H1 (cell line): Measurements from ENCODE around the gene ZNF385B. TPM values are rescaled to one million over a fixed set of nuclear protein-coding genes. Genes with fewer than 3 reads are reported as not detected.

Source experiments
- CTCF ChIA-PET: fragments of 300-600 bp; sonication (Branson Sonifier 250); formaldehyde crosslinking; loops from one replicate; lab custom pipeline; 2021; ENCODE audit not compliant: partially characterized antibody; lab: Charles Lee
- POLR2A ChIA-PET: fragments of 300-600 bp; sonication (Branson Sonifier 250); formaldehyde crosslinking; loops from one replicate; lab custom pipeline; 2021; ENCODE audit warnings: inconsistent platforms; ENCODE audit not compliant: partially characterized antibody; lab: Charles Lee
- DNase-seq, 2 experiments: peaks; one replicate each; pipeline versions ENCODE4 v3.0.0 to v3.0.0-alpha.2; 2010 to 2022; ENCODE audit warnings: low spot score in 2 of 2, low read depth in 1 of 2, mixed read lengths in 1 of 2
- FAIRE-seq: peaks from 2 replicates; lab custom pipeline; 2011; peaks lifted over from hg19 to GRCh38; lab: Jason Lieb, UNC
- H2AFZ ChIP-seq: 2 replicates; pipeline ENCODE4 v1.8.1; 2012; ENCODE audit warnings: low read length, inconsistent platforms
- H2AK5ac ChIP-seq: 2 replicates; pipeline ENCODE4 v1.6.1; 2013; ENCODE audit warnings: low read depth, low read length
- H2BK120ac ChIP-seq: replicated peaks from 2 replicates; pipeline ENCODE3; 2013; ENCODE audit warnings: low read depth, low read length, inconsistent platforms
- H2BK12ac ChIP-seq: 2 replicates; pipeline ENCODE4 v1.6.1; 2013; ENCODE audit warnings: low read depth, low read length
- H2BK15ac ChIP-seq: 2 replicates; pipeline ENCODE4 v1.6.1; 2013; ENCODE audit warnings: low read length
- H2BK20ac ChIP-seq: 2 replicates; pipeline ENCODE4 v1.6.1; 2013; ENCODE audit warnings: low read length
- H2BK5ac ChIP-seq: 2 replicates; pipeline ENCODE4 v1.6.1; 2013; ENCODE audit warnings: low read depth, low read length
- H3K14ac ChIP-seq: 2 replicates; pipeline ENCODE4 v1.6.1; 2013; ENCODE audit warnings: inconsistent platforms; ENCODE audit not compliant: insufficient read length
- H3K18ac ChIP-seq: 2 replicates; pipeline ENCODE4 v1.6.1; 2013; ENCODE audit warnings: low read length; ENCODE audit errors: extremely low read depth
- H3K23ac ChIP-seq: 2 replicates; pipeline ENCODE4 v1.6.1; 2013; ENCODE audit warnings: inconsistent platforms; ENCODE audit not compliant: insufficient read length
- H3K23me2 ChIP-seq: 2 replicates; pipeline ENCODE4 v1.6.1; 2013; ENCODE audit warnings: low read depth, low read length
- H3K27ac ChIP-seq: 2 replicates; pipeline ENCODE4 v1.6.1; 2011; ENCODE audit warnings: low read depth, low read length, inconsistent platforms
- H3K27me3 ChIP-seq, 4 experiments: replicated peaks in 1 of 4; 1 replicate in 1 of 4; 2 replicates in 3 of 4; pipeline versions ENCODE4 v1.6.1 to v1.8.1; 2011 to 2013; ENCODE audit warnings: low read length in 3 of 4, mild to moderate bottlenecking in 3 of 4, inconsistent platforms in 2 of 4, mixed read lengths in 2 of 4, moderate library complexity in 1 of 4; ENCODE audit not compliant: control insufficient read depth in 3 of 4, insufficient read depth in 3 of 4; ENCODE audit errors: extremely low read depth in 1 of 4
- H3K36me3 ChIP-seq, 4 experiments: 2 replicates each; pipeline versions ENCODE4 v1.6.1 to v1.8.1; 2011 to 2013; ENCODE audit warnings: mild to moderate bottlenecking in 4 of 4, low read length in 3 of 4, moderate library complexity in 2 of 4, control low read depth in 1 of 4, inconsistent platforms in 1 of 4; ENCODE audit not compliant: insufficient read depth in 4 of 4, control insufficient read depth in 2 of 4
- H3K4ac ChIP-seq: replicated peaks from 2 replicates; pipeline ENCODE3; 2013; ENCODE audit warnings: low read length, low read depth, mixed read lengths, inconsistent platforms; ENCODE audit not compliant: insufficient read length
- H3K4me1 ChIP-seq, 4 experiments: replicated peaks in 1 of 4; 1 replicate in 1 of 4; 2 replicates in 3 of 4; pipeline versions ENCODE4 v1.6.1 to v1.8.1; 2011 to 2013; ENCODE audit warnings: low read length in 3 of 4, inconsistent platforms in 2 of 4, mixed read lengths in 1 of 4; ENCODE audit not compliant: insufficient read depth in 4 of 4, control insufficient read depth in 3 of 4
- H3K4me2 ChIP-seq, 2 experiments: 2 replicates each; pipeline versions ENCODE4 v1.6.1 to v1.8.1; 2011 to 2013; ENCODE audit warnings: low read depth in 2 of 2, low read length in 2 of 2, control low read depth in 1 of 2, inconsistent platforms in 1 of 2, mild to moderate bottlenecking in 1 of 2; ENCODE audit not compliant: insufficient read depth in 1 of 2
- H3K4me3 ChIP-seq, 4 experiments: fragments of 200-600, 300-600 bp in 1 of 4; sonication (generic), shearing (Covaris generic), sonication (Bioruptor Twin) in 1 of 4; 2 replicates each; pipeline versions ENCODE4 v1.5.1 to v1.8.1; 2011 to 2016; ENCODE audit warnings: low read length in 4 of 4, low read depth in 3 of 4, control low read depth in 2 of 4, inconsistent platforms in 2 of 4, mild to moderate bottlenecking in 2 of 4, mixed read lengths in 1 of 4, moderate library complexity in 1 of 4; ENCODE audit not compliant: insufficient read depth in 2 of 4; ENCODE audit errors: extremely low read depth in 1 of 4
- H3K56ac ChIP-seq: replicated peaks from 2 replicates; pipeline ENCODE3; 2013; ENCODE audit warnings: low read depth, mild to moderate bottlenecking, mixed read lengths, low read length, inconsistent platforms; ENCODE audit not compliant: insufficient read length
- H3K79me1 ChIP-seq: 2 replicates; pipeline ENCODE4 v1.6.1; 2013; ENCODE audit warnings: low read depth, low read length, control low read depth
- H3K79me2 ChIP-seq, 2 experiments: 2 replicates each; pipeline versions ENCODE4 v1.6.1 to v1.8.1; 2012 to 2013; ENCODE audit warnings: low read length in 2 of 2, mild to moderate bottlenecking in 2 of 2, inconsistent platforms in 1 of 2; ENCODE audit not compliant: insufficient read depth in 2 of 2, control insufficient read depth in 1 of 2
- H3K9ac ChIP-seq, 4 experiments: replicated peaks in 1 of 4; 1 replicate in 1 of 4; 2 replicates in 3 of 4; pipeline versions ENCODE4 v1.6.1 to v1.8.1; 2011 to 2013; ENCODE audit warnings: low read depth in 3 of 4, low read length in 3 of 4, control low read depth in 2 of 4, mild to moderate bottlenecking in 2 of 4, moderate library complexity in 2 of 4, inconsistent platforms in 1 of 4; ENCODE audit errors: extremely low read depth in 1 of 4
- H3K9me3 ChIP-seq, 2 experiments: 2 replicates each; pipeline versions ENCODE4 v1.6.1 to v1.8.1; 2012 to 2013; ENCODE audit warnings: mild to moderate bottlenecking in 2 of 2, moderate library complexity in 2 of 2, control low read depth in 1 of 2, inconsistent platforms in 1 of 2, low read depth in 1 of 2, low read length in 1 of 2, mixed read lengths in 1 of 2; ENCODE audit not compliant: insufficient read depth in 2 of 2
- H4K20me1 ChIP-seq, 2 experiments: replicated peaks in 1 of 2; 2 replicates each; pipeline versions ENCODE3 to v1.8.1; 2011 to 2013; ENCODE audit warnings: inconsistent platforms in 2 of 2, low read length in 2 of 2, mild to moderate bottlenecking in 1 of 2; ENCODE audit not compliant: insufficient read depth in 2 of 2, control insufficient read depth in 1 of 2
- H4K5ac ChIP-seq: 2 replicates; pipeline ENCODE4 v1.6.1; 2013; ENCODE audit warnings: low read length, low read depth, mixed read lengths, inconsistent platforms; ENCODE audit not compliant: insufficient read length
- H4K8ac ChIP-seq: 2 replicates; pipeline ENCODE4 v1.8.0; 2013; ENCODE audit warnings: mild to moderate bottlenecking, moderate library complexity, low read length, inconsistent platforms; ENCODE audit not compliant: insufficient read depth; ENCODE audit errors: extremely low read depth
- H4K91ac ChIP-seq: replicated peaks from 2 replicates; pipeline ENCODE3; 2013; ENCODE audit warnings: low read length, mixed read lengths, inconsistent platforms; ENCODE audit not compliant: insufficient read length
- ATF2 ChIP-seq: IDR thresholded peaks from 2 replicates; pipeline ENCODE4 v1.6.1; 2012; ENCODE audit warnings: low read length, inconsistent platforms
- GABPA ChIP-seq: IDR thresholded peaks from 2 replicates; pipeline ENCODE4 v1.6.1; 2011; ENCODE audit warnings: mild to moderate bottlenecking, low read length, moderate library complexity, borderline replicate concordance; ENCODE audit not compliant: insufficient read depth
- RFX5 ChIP-seq: IDR thresholded peaks from 2 replicates; pipeline ENCODE4 v1.6.1; 2011; ENCODE audit warnings: low read depth, low read length, improper control_type of control experiment, borderline replicate concordance
- USF2 ChIP-seq: IDR thresholded peaks from 2 replicates; pipeline ENCODE4 v1.6.1; 2011; ENCODE audit warnings: low read length, improper control_type of control experiment
- WGBS, 2 experiments: shearing (Covaris generic) in 1 of 2; methylation state at CpG; one replicate each; pipeline versions ENCODE4 v1.1.6 to v1.1.7; 2013 to 2015; ENCODE audit warnings: low lambda C conversion rate in 2 of 2, mixed read lengths in 2 of 2, inconsistent platforms in 1 of 2, low coverage in 1 of 2, missing lambda C conversion rate in 1 of 2; ENCODE audit not compliant: insufficient replicate concordance in 2 of 2, insufficient coverage in 1 of 2, insufficient read length in 1 of 2; ENCODE audit errors: extremely low coverage in 1 of 2, missing lambda C conversion rate in 1 of 2; 5-methylcytosine and 5-hydroxymethylcytosine counted together
- polyA plus RNA-seq, 7 experiments: library from polyadenylated mRNA; depleted of rRNA in 3 of 7; stranded (reverse) in 5 of 7; unstranded in 2 of 7; fragments of >200 nt in 5 of 7; fragments of 200-250 nt in 2 of 7; gene quantifications; 1 replicate in 5 of 7; 2 replicates in 1 of 7; 4 replicates in 1 of 7; pipeline versions ENCODE4 v1.2.1 to v1.2.3, GENCODE V29; 2011 to 2013; ENCODE audit warnings: missing spikeins in 2 of 7, mixed read lengths in 2 of 7
- total RNA-seq: library from RNA; stranded (reverse); fragmentation: NEBNext Ultra II Directional; extraction: Animal tissue kit (Norgen Biotek cat#: 25700); gene quantifications from 2 replicates; pipeline ENCODE4 v1.2.1, GENCODE V29; 2021

The ZNF385B gene
- total and polyA plus RNA-seq, 2 of the 8 experiments (the other 6 are each of a cell fraction or from before 2014, with no cell fraction given): 1.1 to 3.7 TPM

- POLR2A ChIA-PET: no interaction called here
- no peak overlapping the region for H4K5ac ChIP-seq
- H3K27ac ChIP-seq: no peak overlapping the region
- H2BK5ac ChIP-seq: no peak overlapping the region
- H3K9me3 ChIP-seq: no peaks in the 10 kb centered on the region
- H2AK5ac ChIP-seq: no peak overlapping the region
- H3K4me1 ChIP-seq: no peaks in the 10 kb centered on the region
- H3K4me2 ChIP-seq: no peak overlapping the region
- H3K56ac ChIP-seq: no peak overlapping the region
- no peak overlapping the region for H2BK120ac ChIP-seq
- H2BK20ac ChIP-seq: no peak overlapping the region
- no peak overlapping the region for H3K4ac ChIP-seq
- H3K79me2 ChIP-seq: no peaks in the 10 kb centered on the region
- no peak overlapping the region for H3K18ac ChIP-seq
- DNase-seq (no peak), FAIRE-seq (no peak)
- no peaks in the 10 kb centered on the region for H4K20me1 ChIP-seq
- no peak overlapping the region for H2AFZ ChIP-seq
- no peak overlapping the region for H3K9ac ChIP-seq
- H4K91ac ChIP-seq: no peak overlapping the region
- H3K23ac ChIP-seq: no peak overlapping the region
- no peak overlapping the region for H3K14ac ChIP-seq
- H3K27me3 ChIP-seq: no peaks in the 10 kb centered on the region
- H3K36me3 ChIP-seq: no peaks in the 10 kb centered on the region
- no peak overlapping the region for H3K4me3 ChIP-seq
- WGBS, 2 experiments: 92% methylated on average over 4 of the region's 4 CpGs; no CpG with 5 or more reads in 1 of the 2 experiments
- H4K8ac ChIP-seq: no peak overlapping the region
- H3K23me2 ChIP-seq: no peaks in the 10 kb centered on the region
- no peaks in the 10 kb centered on the region for H3K79me1 ChIP-seq
- no peak for TF ChIP-seq GABPA
- TF ChIP-seq USF2: no peak
- TF ChIP-seq ATF2: no peak
- no peak for TF ChIP-seq RFX5
- CTCF ChIA-PET: interaction anchor here (1.4 kb wide), 1 partner anchor 9 kb away, joined by 3 read pairs; no protein-coding TSS in a partner anchor
- no peak overlapping the region for H2BK12ac ChIP-seq
- H2BK15ac ChIP-seq: no peak overlapping the region
Measured at GRCh38 chr2:179495315-179495714, 366.1 kb downstream of the ZNF385B start.
